Brain pericyte (primary cell): Measurements from ENCODE around the gene UGT1A10.

Experiments used
- DNase-seq: peaks from one replicate; pipeline ENCODE4 v3.0.0-alpha.2; 2012; ENCODE audit warnings: low read depth, low spot score

UGT1A10 gene

GRCh38 chr2:233773854-233774253, 137.6 kb downstream of the UGT1A10 start:
- no peak for DNase-seq

- no peak for DNase-seq
These were observed 139.2 kb downstream of the UGT1A10 start for GRCh38 chr2:233775414-233775813.

DNA sequence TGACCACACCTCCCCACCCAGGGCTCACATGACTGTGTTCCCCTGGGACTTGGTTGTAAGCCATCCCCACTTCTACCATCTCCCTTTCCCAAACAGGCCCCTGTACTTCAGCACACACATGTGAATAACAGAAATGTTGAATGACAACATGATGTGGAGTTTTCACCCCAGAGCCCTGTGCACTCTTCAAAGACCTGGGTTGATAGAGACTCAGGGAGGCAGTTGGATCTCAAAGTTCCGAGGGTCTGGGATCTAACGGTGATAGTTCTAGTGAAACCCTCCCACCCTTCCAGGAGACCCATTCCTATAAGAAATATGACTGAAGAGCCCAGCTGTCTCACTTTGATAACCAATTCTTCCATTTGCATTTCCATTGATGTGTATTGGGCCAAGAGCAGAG, 141.8 kb downstream of the UGT1A10 start, which contains the start of gene MROH2A:
Gene MROH2A, plus strand, starts transcription at position 301 of the 400 bp plus-strand sequence. CDS start 1,029 bp downstream, outside the sequence.
- no peak for DNase-seq

- no peak for DNase-seq
These were observed 143.5 kb downstream of the UGT1A10 start for GRCh38 chr2:233779722-233780121.

GRCh38 chr2:233780771-233781170, 144.5 kb downstream of the UGT1A10 start:
- no peak for DNase-seq

- DNase-seq = no peak
These were observed 153.3 kb downstream of the UGT1A10 start for GRCh38 chr2:233789554-233789953.

DNA sequence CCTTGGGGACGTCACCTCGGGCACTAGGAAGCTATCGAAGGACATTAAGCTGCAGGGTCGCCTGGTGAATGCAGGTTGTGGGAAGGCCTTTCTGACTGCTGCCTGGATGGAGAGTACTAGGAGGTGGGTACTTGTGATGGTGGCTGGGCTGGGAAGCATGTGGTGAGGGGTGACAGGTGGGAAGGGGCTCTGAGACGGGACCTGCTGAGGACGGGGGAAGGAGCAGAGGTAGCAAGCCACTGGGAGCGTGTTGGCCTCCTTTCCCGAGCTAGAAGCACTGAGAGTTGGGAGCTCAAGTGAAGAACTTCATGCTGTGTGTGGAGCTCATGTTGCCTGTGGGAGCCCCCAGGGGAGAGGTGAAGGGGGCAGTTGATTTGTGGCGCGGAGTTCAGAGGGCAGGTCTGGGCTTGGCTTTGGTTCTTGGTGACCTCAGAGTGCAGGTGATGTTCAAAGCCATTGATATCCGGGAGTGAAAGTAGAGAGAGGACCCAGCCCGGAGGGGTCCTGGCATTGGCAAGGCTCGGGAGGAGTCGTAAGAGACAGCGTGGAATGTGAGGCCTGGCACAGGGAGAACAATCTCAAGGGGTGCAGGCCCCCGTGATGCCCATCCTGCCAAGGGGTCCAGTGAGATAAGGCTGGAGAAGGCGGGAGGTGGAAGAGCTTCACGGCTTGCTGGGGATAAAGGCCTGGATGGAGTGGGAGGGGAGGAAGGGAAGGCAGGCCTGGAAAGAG, 155.1 kb downstream of the UGT1A10 start:
- no peak for DNase-seq

GRCh38 chr2:233791883-233792329, 155.7 kb downstream of the UGT1A10 start:
- no peak for DNase-seq

- DNase-seq = no peak
These were observed 156.5 kb downstream of the UGT1A10 start for GRCh38 chr2:233792720-233793119.

- no peak for DNase-seq
These were observed 157.3 kb downstream of the UGT1A10 start for GRCh38 chr2:233793465-233794127.

DNA sequence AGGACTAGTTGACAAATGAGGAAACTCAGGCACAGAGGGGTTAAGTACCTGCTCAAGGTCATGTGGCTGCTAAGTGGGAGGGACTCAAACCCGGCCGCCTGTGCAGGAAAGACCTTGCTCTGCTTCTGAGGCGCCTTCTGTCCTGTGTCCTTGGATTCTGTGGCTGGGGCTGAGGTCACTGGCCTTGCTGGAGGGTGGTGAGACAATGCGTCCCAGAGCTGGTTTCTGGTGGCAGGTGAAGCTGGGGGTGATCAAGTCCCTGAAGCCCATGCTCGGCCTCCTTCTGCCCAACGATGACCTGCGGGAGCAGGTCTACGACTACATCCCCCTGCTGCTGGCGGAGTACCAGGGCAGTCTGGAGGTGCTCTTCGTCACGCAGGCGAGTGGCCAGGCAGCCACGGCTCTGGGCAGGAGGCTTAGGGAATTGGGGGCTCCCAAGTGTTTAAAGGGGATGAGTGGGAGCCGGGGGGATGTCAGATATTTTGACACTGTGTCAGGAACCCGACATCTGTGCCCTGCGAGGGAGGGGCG, 157.9 kb downstream of the UGT1A10 start:
- DNase-seq = no peak

DNA sequence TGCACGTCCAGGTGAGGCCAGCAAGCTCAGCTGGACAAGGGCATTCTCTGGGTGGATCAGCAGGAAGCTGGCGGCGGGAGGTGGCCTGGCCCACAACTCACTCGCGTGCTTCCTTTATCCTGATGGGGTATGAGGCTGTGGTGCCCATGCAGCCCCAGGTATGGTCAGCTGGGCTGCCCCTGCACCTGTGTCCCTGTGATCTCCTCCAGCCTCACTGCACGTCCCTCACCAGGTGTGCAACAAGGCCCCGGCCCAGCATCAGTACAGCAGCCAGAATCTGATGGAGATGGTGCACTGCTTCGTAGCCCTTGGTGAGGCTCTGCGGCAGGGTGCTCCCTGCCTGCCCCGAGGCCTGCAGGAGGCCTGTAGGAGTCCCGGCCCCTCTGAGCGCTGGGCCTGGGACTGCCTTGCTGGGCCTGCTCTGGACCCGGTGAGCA, 159.5 kb downstream of the UGT1A10 start:
- no peak for DNase-seq

- no peak for DNase-seq
These were observed 160.0 kb downstream of the UGT1A10 start for GRCh38 chr2:233796254-233796653.

GRCh38 chr2:233798335-233799086, 162.3 kb downstream of the UGT1A10 start:
- no peak for DNase-seq

GRCh38 chr2:233799087-233799665, 162.9 kb downstream of the UGT1A10 start:
- no peak for DNase-seq

GRCh38 chr2:233799716-233800115, 163.5 kb downstream of the UGT1A10 start:
- DNase-seq = no peak

DNA sequence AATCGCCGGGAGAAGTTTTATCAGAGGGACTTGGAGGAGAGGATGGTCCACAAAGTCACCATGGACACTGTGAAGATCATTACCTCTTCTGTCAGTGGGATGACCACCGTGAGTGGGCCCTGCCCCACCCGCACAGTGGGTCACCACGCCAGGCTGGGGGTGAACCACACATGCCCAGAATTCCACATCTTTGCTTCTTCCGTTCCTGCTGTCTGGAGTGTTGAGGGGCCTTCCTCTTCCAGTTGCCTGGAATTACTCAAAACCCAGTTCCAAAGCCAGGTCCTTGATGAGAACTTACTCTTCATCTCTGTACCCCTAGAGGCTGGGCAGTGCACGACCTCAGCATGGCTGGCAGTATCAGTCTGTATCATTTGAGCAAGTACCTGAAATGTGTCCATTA, 164.0 kb downstream of the UGT1A10 start:
- no peak for DNase-seq

DNA sequence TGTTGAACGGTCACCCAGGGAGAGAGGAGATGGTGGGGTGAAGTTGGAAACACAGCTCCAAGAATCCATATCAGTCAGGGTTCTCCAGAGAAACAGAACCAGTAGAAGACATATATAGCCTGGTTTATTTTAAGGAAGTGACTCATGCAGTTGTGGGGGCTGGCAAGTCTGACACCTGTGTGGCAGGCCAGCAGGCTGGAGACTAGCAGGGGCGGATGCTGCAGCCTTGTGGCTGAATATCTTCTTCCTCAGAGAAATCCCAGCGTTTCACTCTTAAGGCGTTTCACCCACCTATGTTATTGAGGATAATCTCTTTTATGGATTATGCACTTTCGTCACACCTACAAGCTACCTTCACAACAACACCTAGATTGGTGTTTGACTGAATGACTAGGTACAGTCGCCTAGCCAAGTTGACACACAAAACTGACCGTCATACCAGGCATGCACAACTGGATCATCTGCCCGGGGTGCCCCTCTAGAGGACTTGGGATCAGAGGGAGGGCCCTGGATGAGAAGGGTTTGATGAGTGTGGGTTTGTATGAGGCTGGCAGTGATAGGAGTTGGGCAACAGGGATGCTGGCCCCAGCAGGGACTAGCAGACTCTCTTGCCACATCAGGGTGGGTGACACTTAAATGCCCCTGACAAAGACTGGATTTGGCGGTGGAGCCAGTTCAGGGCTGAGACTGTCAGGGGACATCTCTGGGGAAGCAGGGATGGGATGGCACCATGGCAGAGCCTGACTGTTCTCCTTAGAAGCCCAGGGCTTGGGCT, 165.3 kb downstream of the UGT1A10 start:
- DNase-seq = no peak

- DNase-seq = no peak
These were observed 166.0 kb downstream of the UGT1A10 start for GRCh38 chr2:233802132-233802815.

DNA sequence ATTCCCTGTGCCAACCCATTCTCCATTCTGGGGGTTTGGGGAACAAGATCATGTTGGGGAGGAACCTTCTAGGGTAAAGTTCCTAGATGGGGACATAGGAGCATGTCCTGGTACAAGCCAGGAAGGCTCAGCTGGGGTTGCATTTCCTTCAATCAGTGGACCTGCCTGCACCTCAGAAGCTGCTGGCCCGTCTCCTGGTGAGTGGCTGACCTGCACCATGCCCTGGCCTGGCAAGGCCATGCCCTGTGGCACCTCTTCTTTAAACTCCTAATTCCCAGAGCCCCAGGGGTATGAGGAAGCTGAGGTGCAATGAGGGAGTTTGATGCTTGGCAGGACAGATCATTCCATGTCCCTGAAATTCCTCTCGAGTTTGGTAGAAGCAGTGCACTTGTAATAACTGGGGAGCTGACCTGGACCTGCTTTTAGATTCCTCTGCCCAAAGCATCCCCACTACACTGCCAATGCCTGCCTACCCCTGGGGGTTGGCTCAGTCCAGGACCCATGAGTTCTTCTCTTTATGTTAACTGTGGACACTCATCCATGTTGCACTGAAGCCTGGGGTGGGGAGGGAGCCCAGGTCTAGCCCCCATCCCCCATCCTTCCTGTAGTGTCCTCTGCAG, 167.2 kb downstream of the UGT1A10 start:
- no peak for DNase-seq
